ENCODE results near the gene ANKS1B.

- TF ChIP-seq CTCF (IDR thresholded peaks at IDR 0.05) = no peak
- no peak for TF ChIP-seq POLR2A (IDR thresholded peaks at IDR 0.05)
Observed at GRCh38 chr12:99121546-99121945, 863.2 kb downstream of the ANKS1B start.
